Thoracic aorta (tissue), 2 donors: ENCODE results near the gene LRWD1. TPM values are rescaled to one million over a fixed set of nuclear protein-coding genes. Genes with fewer than 3 reads are reported as not detected.
"Not testable (repeated sequence)": the region's sequence is repeated elsewhere in the genome, so short reads cannot be mapped to it uniquely, and the experiment has no call there.

ENCODE experiments used
- ATAC-seq: fragments of 150-250 bp; one replicate; pipeline ENCODE4 v1.8.0; 2017; ENCODE audit warnings: low read depth; ENCODE audit not compliant: insufficient number of reproducible peaks, low FRiP score
- DNase-seq: peaks from one replicate; pipeline ENCODE4 v3.0.0-alpha.2; 2020; ENCODE audit warnings: low spot score
- H3K27ac ChIP-seq, 2 donors: fragments of 200-600 bp; sonication (generic); 1 replicate in 1 of 2; 2 replicates in 1 of 2; pipeline ENCODE4 v1.5.1; 2016; ENCODE audit warnings: mild to moderate bottlenecking in 2 of 2, moderate library complexity in 2 of 2
- H3K27me3 ChIP-seq: fragments of 200-600 bp; sonication (generic); replicated peaks from 2 replicates; pipeline ENCODE4 v1.6.0; 2016; ENCODE audit warnings: mild to moderate bottlenecking; ENCODE audit not compliant: insufficient read depth
- H3K36me3 ChIP-seq: fragments of 200-600 bp; sonication (generic); one replicate; pipeline ENCODE4 v1.5.1; 2016
- H3K4me1 ChIP-seq, 2 donors: fragments of 200-600 bp; sonication (generic); 1 replicate in 1 of 2; 2 replicates in 1 of 2; pipeline versions ENCODE4 v1.5.1 to v1.6.0; 2016; ENCODE audit warnings: low read depth in 2 of 2, mild to moderate bottlenecking in 1 of 2; ENCODE audit not compliant: control insufficient read depth in 1 of 2
- H3K4me3 ChIP-seq: fragments of 200-600 bp; sonication (generic); 2 replicates; pipeline ENCODE4 v1.5.1; 2016; ENCODE audit warnings: mild to moderate bottlenecking
- H3K9me3 ChIP-seq: fragments of 200-600 bp; sonication (generic); 2 replicates; pipeline ENCODE4 v1.5.1; 2016
- CTCF ChIP-seq: fragments of 200-600 bp; sonication (generic); IDR thresholded peaks from one replicate; pipeline ENCODE4 v1.5.1; 2019; ENCODE audit warnings: antibody characterized with exemption
- total RNA-seq, 2 donors: library from RNA; depleted of rRNA; stranded (reverse); fragments of >200 nt; gene quantifications; one replicate each; pipeline versions ENCODE4 v1.1.0 to v1.2.3, GENCODE V29; 2016

LRWD1 gene
- total RNA-seq, 2 donors from 2014 or later = 7.9 to 10.9 TPM

- ATAC-seq = no peak
- no peak for TF ChIP-seq CTCF
- H3K4me1 ChIP-seq = peaks cover 0 to 5% of the 10 kb centered on the region in 2 donors
- no peak overlapping the region for H3K27ac ChIP-seq
- no peak overlapping the region for H3K4me3 ChIP-seq
- peaks cover 12% of the 10 kb centered on the region for H3K36me3 ChIP-seq
- H3K9me3 ChIP-seq = no peaks in the 10 kb centered on the region
- no peak for DNase-seq
- H3K27me3 ChIP-seq = no peaks in the 10 kb centered on the region
Observed at GRCh38 chr7:102450242-102450641, 14.5 kb upstream of the LRWD1 start.

GRCh38 chr7:102451371-102452054, 13.3 kb upstream of the LRWD1 start:
- peaks cover 0 to 5% of the 10 kb centered on the region in 2 donors for H3K4me1 ChIP-seq
- no peak overlapping the region for H3K4me3 ChIP-seq
- H3K27ac ChIP-seq = no peak overlapping the region
- ATAC-seq (no peak), DNase-seq (no peak)
- no peaks in the 10 kb centered on the region for H3K9me3 ChIP-seq
- peaks cover 9% of the 10 kb centered on the region for H3K36me3 ChIP-seq
- no peak for TF ChIP-seq CTCF
- no peaks in the 10 kb centered on the region for H3K27me3 ChIP-seq

- Histone ChIP-seq H3K27me3 (no peaks in the 10 kb centered on the region), H3K36me3 (peaks cover 8% of the 10 kb centered on the region), H3K4me1 (peaks cover 0 to 5% of the 10 kb centered on the region in 2 donors), H3K27ac (no peak overlapping the region), H3K9me3 (no peaks in the 10 kb centered on the region), H3K4me3 (no peak overlapping the region)
- DNase-seq (no peak), ATAC-seq (no peak)
- TF ChIP-seq CTCF = no peak
Observed at GRCh38 chr7:102452451-102452850, 12.3 kb upstream of the LRWD1 start.

- DNase-seq (no peak), ATAC-seq (no peak)
- peak overlapping the region; percentile 20 to 39 for H3K27ac ChIP-seq
- peaks cover 0 to 5% of the 10 kb centered on the region in 2 donors for H3K4me1 ChIP-seq
- no peaks in the 10 kb centered on the region for H3K27me3 ChIP-seq
- H3K4me3 ChIP-seq = no peak overlapping the region
- no peaks in the 10 kb centered on the region for H3K9me3 ChIP-seq
- TF ChIP-seq CTCF = no peak
- H3K36me3 ChIP-seq = peaks cover 15% of the 10 kb centered on the region
Observed at GRCh38 chr7:102453319-102453718, 11.5 kb upstream of the LRWD1 start.

GRCh38 chr7:102454468-102454867, 10.3 kb upstream of the LRWD1 start:
- Histone ChIP-seq H3K36me3 (peaks cover 18% of the 10 kb centered on the region), H3K27me3 (no peaks in the 10 kb centered on the region), H3K4me1 (peaks cover 0 to 5% of the 10 kb centered on the region in 2 donors), H3K27ac (no peak overlapping the region), H3K4me3 (no peak overlapping the region), H3K9me3 (no peaks in the 10 kb centered on the region)
- ATAC-seq (no peak), DNase-seq (no peak)
- TF ChIP-seq CTCF = no peak

- not testable (repeated sequence) for ATAC-seq, DNase-seq, H3K4me1 ChIP-seq, H3K27ac ChIP-seq, H3K4me3 ChIP-seq, H3K9me3 ChIP-seq, H3K27me3 ChIP-seq
- peaks cover 18% of the 10 kb centered on the region for H3K36me3 ChIP-seq
Observed at GRCh38 chr7:102454932-102455331, 9.9 kb upstream of the LRWD1 start.
